MM.1S (cell line): Measurements from ENCODE around the gene ROCK1.

Experiments used
- DNase-seq: peaks from one replicate; pipeline ENCODE4 v3.0.0-alpha.2; 2015
- H2AFZ ChIP-seq: fragments of 300-600 bp; sonication (generic); 2 replicates; pipeline ENCODE4 v1.6.0; 2016; ENCODE audit warnings: antibody characterized with exemption, low read length
- H3F3A ChIP-seq: fragments of 300-600 bp; sonication (generic); 2 replicates; pipeline ENCODE4 v1.6.1; 2016; ENCODE audit warnings: mild to moderate bottlenecking, antibody characterized with exemption, low read length, moderate library complexity, mixed read lengths; ENCODE audit not compliant: insufficient read depth
- H3K27ac ChIP-seq: fragments of 300-600 bp; sonication (generic); 2 replicates; pipeline ENCODE4 v1.5.1; 2016; ENCODE audit warnings: mild to moderate bottlenecking, low read length
- H3K27me3 ChIP-seq: fragments of 300-600 bp; sonication (generic); replicated peaks from 2 replicates; pipeline ENCODE4 v1.6.0; 2016; ENCODE audit warnings: low read length; ENCODE audit not compliant: insufficient read depth
- H3K36me3 ChIP-seq: fragments of 300-600 bp; sonication (generic); replicated peaks from 2 replicates; pipeline ENCODE4 v1.6.1; 2016; ENCODE audit warnings: mild to moderate bottlenecking, low read length, mixed read lengths; ENCODE audit not compliant: insufficient read depth
- H3K4me1 ChIP-seq: fragments of 300-600 bp; sonication (generic); 2 replicates; pipeline ENCODE4 v1.6.1; 2016; ENCODE audit warnings: low read length, mixed read lengths
- H3K4me2 ChIP-seq: fragments of 300-600 bp; sonication (generic); 2 replicates; pipeline ENCODE4 v1.6.0; 2016; ENCODE audit warnings: low read depth, low read length
- H3K4me3 ChIP-seq: fragments of 300-600 bp; sonication (generic); 2 replicates; pipeline ENCODE4 v1.5.1; 2016; ENCODE audit warnings: low read length, mixed read lengths
- H3K79me2 ChIP-seq: fragments of 300-600 bp; sonication (generic); 2 replicates; pipeline ENCODE4 v1.6.1; 2016; ENCODE audit warnings: mixed run types, low read length, mixed read lengths
- H3K9ac ChIP-seq: fragments of 300-600 bp; sonication (generic); 2 replicates; pipeline ENCODE4 v1.6.1; 2016; ENCODE audit warnings: low read length, mixed read lengths
- H3K9me2 ChIP-seq: fragments of 300-600 bp; sonication (generic); replicated peaks from 2 replicates; pipeline ENCODE4 v1.6.1; 2016; ENCODE audit warnings: mild to moderate bottlenecking, low read length, mixed read lengths; ENCODE audit not compliant: insufficient read depth
- H3K9me3 ChIP-seq: fragments of 300-600 bp; sonication (generic); replicated peaks from 2 replicates; pipeline ENCODE4 v1.6.1; 2016; ENCODE audit warnings: mild to moderate bottlenecking, low read length, mixed read lengths; ENCODE audit not compliant: insufficient read depth
- H4K20me1 ChIP-seq: fragments of 300-600 bp; sonication (generic); 2 replicates; pipeline ENCODE4 v1.6.1; 2016; ENCODE audit warnings: mild to moderate bottlenecking, low read length, moderate library complexity, mixed read lengths; ENCODE audit not compliant: insufficient read depth
- CTCF ChIP-seq: fragments of 300-600 bp; sonication (generic); IDR thresholded peaks from 2 replicates; pipeline ENCODE4 v1.5.1; 2016; ENCODE audit warnings: antibody characterized with exemption, low read length, mixed read lengths
- EZH2 ChIP-seq: fragments of 300-600 bp; sonication (generic); optimal IDR thresholded peaks from 2 replicates; pipeline ENCODE3; 2017; ENCODE audit warnings: low read depth, mild to moderate bottlenecking, antibody characterized with exemption, low read length, mixed read lengths
- EZH2phosphoT487 ChIP-seq: fragments of 300-600 bp; sonication (generic); IDR thresholded peaks from 2 replicates; pipeline ENCODE4 v1.6.1; 2018; ENCODE audit warnings: antibody characterized with exemption, low read length

The ROCK1 gene

GRCh38 chr18:21111346-21112139 lies at the start of gene ROCK1:
ROCK1 (minus strand) TSS chr18:21111813; CDS start chr18:21110910, 903 bp downstream.
- Histone ChIP-seq H3K9me2 (no peaks in the 10 kb centered on the region), H3K27me3 (no peaks in the 10 kb centered on the region), H3K79me2 (peaks cover 49% of the 10 kb centered on the region), H3F3A (peaks cover 16% of the 10 kb centered on the region; the same call in 1 of the 2 replicates), H2AFZ (peak within 1 kb of the TSS; percentile 96), H3K27ac (peak within 1 kb of the TSS; percentile 88), H3K4me2 (peak within 1 kb of the TSS; percentile 90), H3K4me3 (peak within 1 kb of the TSS; percentile 99), H3K9me3 (no peaks in the 10 kb centered on the region), H4K20me1 (peaks cover 14% of the 10 kb centered on the region), H3K4me1 (peaks cover 8% of the 10 kb centered on the region; the same call in 1 of the 2 replicates), H3K36me3 (no peaks in the 10 kb centered on the region), H3K9ac (peak within 1 kb of the TSS; percentile 94)
- DNase-seq: peak; percentile 96
- TF ChIP-seq EZH2phosphoT487: no peak

GRCh38 chr18:21155443-21155842 lies 43.8 kb upstream of the ROCK1 start:
- TF ChIP-seq EZH2phosphoT487 (no peak), EZH2 (no peak), CTCF (no peak)
- H4K20me1 ChIP-seq: no peaks in the 10 kb centered on the region
- no peak overlapping the region for H2AFZ ChIP-seq
- no peaks in the 10 kb centered on the region for H3K9me2 ChIP-seq
- H3K36me3 ChIP-seq: no peaks in the 10 kb centered on the region
- H3K4me2 ChIP-seq: no peak overlapping the region
- no peaks in the 10 kb centered on the region for H3K9me3 ChIP-seq
- no peaks in the 10 kb centered on the region for H3F3A ChIP-seq
- H3K9ac ChIP-seq: no peak overlapping the region
- H3K27ac ChIP-seq: no peak overlapping the region
- no peak overlapping the region for H3K4me3 ChIP-seq
- no peak for DNase-seq
- no peaks in the 10 kb centered on the region for H3K79me2 ChIP-seq
- no peaks in the 10 kb centered on the region for H3K4me1 ChIP-seq
- no peaks in the 10 kb centered on the region for H3K27me3 ChIP-seq

- H3K9ac ChIP-seq: no peak overlapping the region
- H2AFZ ChIP-seq: no peak overlapping the region
- H3F3A ChIP-seq: no peaks in the 10 kb centered on the region
- H3K4me2 ChIP-seq: no peak overlapping the region
- no peaks in the 10 kb centered on the region for H3K79me2 ChIP-seq
- H3K36me3 ChIP-seq: no peaks in the 10 kb centered on the region
- no peaks in the 10 kb centered on the region for H4K20me1 ChIP-seq
- TF ChIP-seq CTCF (no peak), EZH2phosphoT487 (no peak), EZH2 (no peak)
- H3K9me3 ChIP-seq: no peaks in the 10 kb centered on the region
- no peaks in the 10 kb centered on the region for H3K9me2 ChIP-seq
- no peaks in the 10 kb centered on the region for H3K4me1 ChIP-seq
- no peak overlapping the region for H3K27ac ChIP-seq
- H3K4me3 ChIP-seq: no peak overlapping the region
- no peak for DNase-seq
- no peaks in the 10 kb centered on the region for H3K27me3 ChIP-seq
These were observed 34.4 kb upstream of the ROCK1 start for GRCh38 chr18:21146016-21146415.

- H3K4me2 ChIP-seq: no peak overlapping the region
- TF ChIP-seq CTCF (no peak), EZH2 (no peak), EZH2phosphoT487 (no peak)
- no peaks in the 10 kb centered on the region for H3K9me2 ChIP-seq
- H3K9ac ChIP-seq: no peak overlapping the region
- no peak overlapping the region for H3K4me3 ChIP-seq
- no peaks in the 10 kb centered on the region for H3K4me1 ChIP-seq
- H3K27me3 ChIP-seq: no peaks in the 10 kb centered on the region
- no peaks in the 10 kb centered on the region for H3K9me3 ChIP-seq
- H3K27ac ChIP-seq: no peak overlapping the region
- H2AFZ ChIP-seq: no peak overlapping the region
- no peaks in the 10 kb centered on the region for H4K20me1 ChIP-seq
- no peaks in the 10 kb centered on the region for H3K79me2 ChIP-seq
- no peaks in the 10 kb centered on the region for H3F3A ChIP-seq
- no peak for DNase-seq
- H3K36me3 ChIP-seq: no peaks in the 10 kb centered on the region
These were observed 33.8 kb upstream of the ROCK1 start for GRCh38 chr18:21145371-21145770.
